AG09319 (cell line): ENCODE results near the gene NTNG1.

Source experiments
- DNase-seq: peaks from one replicate; pipeline ENCODE4 v3.0.0-alpha.2; 2010; ENCODE audit warnings: low read depth; ENCODE audit errors: extremely low read depth
- TF ChIP-seq, protein P1 (sequence below): IDR thresholded peaks from 2 replicates; pipeline ENCODE4 v1.5.1; 2011; ENCODE audit warnings: low read depth, mild to moderate bottlenecking, inconsistent platforms, low read length, moderate library complexity

NTNG1 gene

GRCh38 chr1:107359472-107360241, 218.8 kb downstream of the NTNG1 start:
- TF ChIP-seq, protein P1, sequence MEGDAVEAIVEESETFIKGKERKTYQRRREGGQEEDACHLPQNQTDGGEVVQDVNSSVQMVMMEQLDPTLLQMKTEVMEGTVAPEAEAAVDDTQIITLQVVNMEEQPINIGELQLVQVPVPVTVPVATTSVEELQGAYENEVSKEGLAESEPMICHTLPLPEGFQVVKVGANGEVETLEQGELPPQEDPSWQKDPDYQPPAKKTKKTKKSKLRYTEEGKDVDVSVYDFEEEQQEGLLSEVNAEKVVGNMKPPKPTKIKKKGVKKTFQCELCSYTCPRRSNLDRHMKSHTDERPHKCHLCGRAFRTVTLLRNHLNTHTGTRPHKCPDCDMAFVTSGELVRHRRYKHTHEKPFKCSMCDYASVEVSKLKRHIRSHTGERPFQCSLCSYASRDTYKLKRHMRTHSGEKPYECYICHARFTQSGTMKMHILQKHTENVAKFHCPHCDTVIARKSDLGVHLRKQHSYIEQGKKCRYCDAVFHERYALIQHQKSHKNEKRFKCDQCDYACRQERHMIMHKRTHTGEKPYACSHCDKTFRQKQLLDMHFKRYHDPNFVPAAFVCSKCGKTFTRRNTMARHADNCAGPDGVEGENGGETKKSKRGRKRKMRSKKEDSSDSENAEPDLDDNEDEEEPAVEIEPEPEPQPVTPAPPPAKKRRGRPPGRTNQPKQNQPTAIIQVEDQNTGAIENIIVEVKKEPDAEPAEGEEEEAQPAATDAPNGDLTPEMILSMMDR, result no peak

DNA sequence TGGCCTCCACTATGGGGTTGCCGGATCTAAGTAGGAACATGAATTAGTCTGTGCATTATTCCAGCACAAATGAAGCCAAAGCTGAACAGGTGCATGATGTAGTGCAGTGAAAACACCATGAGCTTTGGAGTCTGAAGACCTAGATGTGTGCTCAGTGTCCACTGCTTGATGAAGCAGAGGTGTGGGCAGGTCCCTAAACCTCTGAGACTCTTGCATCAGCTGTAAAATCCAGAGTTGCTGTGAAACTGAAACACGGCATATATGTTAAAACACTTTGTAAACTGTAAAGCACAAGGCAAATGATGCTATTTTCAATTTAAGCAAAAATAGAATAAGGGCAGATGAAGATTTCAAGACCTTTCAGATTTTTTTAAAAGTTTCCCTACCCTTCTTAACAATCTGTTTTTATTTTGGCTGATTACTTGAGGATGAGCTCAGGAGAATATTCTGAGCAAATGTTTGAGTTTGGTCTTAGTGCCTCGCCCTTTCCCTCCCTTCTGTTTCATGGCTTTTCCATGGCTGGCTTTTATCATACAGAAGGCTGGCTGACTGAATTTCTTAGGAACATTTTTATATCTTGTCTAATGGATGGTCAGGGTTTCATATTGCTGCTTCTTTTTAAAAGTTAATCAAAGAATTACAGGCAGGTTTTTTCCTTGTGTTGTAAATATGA, 221.8 kb downstream of the NTNG1 start:
- TF ChIP-seq, protein P1, result no peak
- DNase-seq, result no peak

More at GRCh38 chr1:107359472-107360241, 218.8 kb downstream of the NTNG1 start:
- DNase-seq, result no peak

- TF ChIP-seq, protein P1, result no peak
- DNase-seq, result no peak
Measured at GRCh38 chr1:107363154-107363553, 222.3 kb downstream of the NTNG1 start.

DNA sequence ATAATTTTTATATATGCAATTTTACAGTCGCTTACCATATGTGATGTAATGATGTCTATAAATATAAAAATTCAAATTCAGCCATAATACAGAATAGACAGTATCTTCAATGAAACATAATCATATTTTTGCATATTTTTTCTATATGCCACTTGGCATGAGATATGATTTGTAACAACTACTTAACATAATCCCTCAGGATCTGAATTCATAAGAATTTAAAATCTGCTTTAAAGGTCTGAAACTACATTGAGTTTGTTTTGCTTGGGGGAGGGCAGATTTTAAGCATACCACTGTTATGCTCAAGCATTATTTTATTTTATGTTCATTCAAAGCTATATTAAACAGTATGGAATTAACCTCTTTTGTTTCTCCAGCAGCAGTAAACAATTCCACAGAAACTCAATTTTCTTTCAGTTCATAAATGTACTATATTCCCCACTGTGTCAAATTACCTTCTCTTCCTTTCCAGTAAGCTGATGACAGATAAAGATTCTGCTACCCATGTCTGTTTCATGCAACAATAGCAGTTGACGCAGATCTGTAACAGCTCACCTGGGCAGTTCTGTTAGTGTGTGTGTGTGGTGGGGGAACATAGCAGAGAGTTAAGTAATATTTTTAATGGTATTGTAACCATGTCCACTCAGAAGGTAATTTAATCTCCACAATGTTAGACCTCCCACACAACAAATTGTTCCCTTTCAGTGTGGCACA, 224.8 kb downstream of the NTNG1 start:
- no peak for DNase-seq

GRCh38 chr1:107378426-107378825, 237.6 kb downstream of the NTNG1 start:
- TF ChIP-seq, protein P1, result no peak
- no peak for DNase-seq

More for the DNA sequence above, 224.8 kb downstream of the NTNG1 start:
- TF ChIP-seq, protein P1, result no peak

DNA sequence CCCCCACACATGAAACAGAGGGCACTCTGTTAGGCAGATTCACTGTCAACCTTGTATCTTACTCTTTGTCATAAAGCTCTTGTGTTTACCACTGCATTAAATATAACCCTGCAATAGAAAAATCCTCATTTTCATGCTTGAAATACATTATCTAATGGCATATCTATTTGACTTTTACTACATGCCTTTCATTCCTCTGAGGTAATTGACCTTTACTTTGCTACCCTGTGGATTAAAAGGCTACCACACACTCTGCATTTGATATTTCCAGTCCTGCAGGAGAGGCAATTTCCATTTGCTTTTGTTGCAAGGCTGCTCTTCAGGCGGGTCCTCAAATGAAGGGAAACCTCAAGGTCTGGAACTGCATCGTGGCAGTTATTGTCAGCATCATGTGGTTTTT, 238.0 kb downstream of the NTNG1 start:
- DNase-seq, result no peak
- TF ChIP-seq, protein P1, result no peak

GRCh38 chr1:107379826-107380225, 239.0 kb downstream of the NTNG1 start:
- no peak for DNase-seq
- TF ChIP-seq, protein P1, result no peak
